ENCODE data around the gene ZSCAN21. TPM values are rescaled to one million over a fixed set of nuclear protein-coding genes. Genes with fewer than 3 reads are reported as not detected.

The ZSCAN21 gene
- total RNA-seq, 1 donor from 2014 or later: 11.1 TPM

- H3K36me3 Mint-ChIP-seq (ENCODE audit: low read depth, unreplicated experiment): peaks cover 37% of the 10 kb centered on the region
- no peak for FAIRE-seq
- DNase-seq (ENCODE audit: low read depth): no peak
Measured at GRCh38 chr7:100107890-100108289, 58.3 kb downstream of the ZSCAN21 start.

GRCh38 chr7:100109521-100110163 lies 60.1 kb downstream of the ZSCAN21 start:
- no peak for TF ChIP-seq EZH2 (IDR thresholded peaks at IDR 0.05; ENCODE audit: insufficient read depth, low read length)
- no peak for TF ChIP-seq CTCF (IDR thresholded peaks at IDR 0.05; ENCODE audit: insufficient read depth, low read depth, low read length)
- no peak overlapping the region for H3K27ac Mint-ChIP-seq (ENCODE audit: unreplicated experiment)
- H3K9me3 ChIP-seq (ENCODE audit: insufficient read depth, low read depth, low read length): no peaks in the 10 kb centered on the region
- no peak overlapping the region for H2AFZ ChIP-seq (ENCODE audit: low read depth, low read length)
- H3K4me1 ChIP-seq (ENCODE audit: insufficient read depth, low read length): no peaks in the 10 kb centered on the region
- no peak overlapping the region for H3K4me3 ChIP-seq (ENCODE audit: insufficient read depth, low read depth, low read length)
- H4K20me1 ChIP-seq (ENCODE audit: insufficient read depth, low read length): peaks cover 13% of the 10 kb centered on the region
- no peak overlapping the region for H3K4me2 ChIP-seq (ENCODE audit: low read length)
- H3K27me3 Mint-ChIP-seq (ENCODE audit: low read depth, unreplicated experiment): no peaks in the 10 kb centered on the region
- no peaks in the 10 kb centered on the region for H3K4me1 Mint-ChIP-seq (ENCODE audit: low read depth, unreplicated experiment)
- H3K9me3 Mint-ChIP-seq (ENCODE audit: unreplicated experiment): no peaks in the 10 kb centered on the region
- peaks cover 39% of the 10 kb centered on the region for H3K36me3 Mint-ChIP-seq (ENCODE audit: low read depth, unreplicated experiment)
- H3K4me3 Mint-ChIP-seq (ENCODE audit: unreplicated experiment): no peak overlapping the region
- no peaks in the 10 kb centered on the region for H3K79me2 ChIP-seq (ENCODE audit: insufficient read depth, low read length)
- DNase-seq (ENCODE audit: low read depth) (no peak), FAIRE-seq (no peak)
- H3K36me3 ChIP-seq (ENCODE audit: insufficient read depth, low read length): peaks cover 21% of the 10 kb centered on the region
- H3K9ac ChIP-seq (ENCODE audit: low read length): no peak overlapping the region
- H3K27ac ChIP-seq (ENCODE audit: low read depth, low read length): no peak overlapping the region
- H3K27me3 ChIP-seq (ENCODE audit: insufficient read depth, low read length): no peaks in the 10 kb centered on the region

More at GRCh38 chr7:100107890-100108289, 58.3 kb downstream of the ZSCAN21 start:
- Histone ChIP-seq H3K27ac (ENCODE audit: low read depth, low read length) (no peak overlapping the region), H3K27me3 (ENCODE audit: insufficient read depth, low read length) (no peaks in the 10 kb centered on the region), H3K4me1 (ENCODE audit: insufficient read depth, low read length) (peaks cover 2% of the 10 kb centered on the region), H3K9me3 (ENCODE audit: insufficient read depth, low read depth, low read length) (no peaks in the 10 kb centered on the region), H4K20me1 (ENCODE audit: insufficient read depth, low read length) (peaks cover 13% of the 10 kb centered on the region), H3K9ac (ENCODE audit: low read length) (no peak overlapping the region), H3K4me3 (ENCODE audit: insufficient read depth, low read depth, low read length) (no peak overlapping the region), H3K4me2 (ENCODE audit: low read length) (no peak overlapping the region), H2AFZ (ENCODE audit: low read depth, low read length) (no peak overlapping the region), H3K36me3 (ENCODE audit: insufficient read depth, low read length) (peaks cover 21% of the 10 kb centered on the region), H3K79me2 (ENCODE audit: insufficient read depth, low read length) (no peaks in the 10 kb centered on the region)
- H3K9me3 Mint-ChIP-seq (ENCODE audit: unreplicated experiment): no peaks in the 10 kb centered on the region
- TF ChIP-seq EZH2 (IDR thresholded peaks at IDR 0.05; ENCODE audit: insufficient read depth, low read length): no peak
- TF ChIP-seq CTCF (IDR thresholded peaks at IDR 0.05; ENCODE audit: insufficient read depth, low read depth, low read length): no peak
- peaks cover 6% of the 10 kb centered on the region for H3K4me1 Mint-ChIP-seq (ENCODE audit: low read depth, unreplicated experiment)
- H3K4me3 Mint-ChIP-seq (ENCODE audit: unreplicated experiment): no peak overlapping the region
- no peak overlapping the region for H3K27ac Mint-ChIP-seq (ENCODE audit: unreplicated experiment)
- no peaks in the 10 kb centered on the region for H3K27me3 Mint-ChIP-seq (ENCODE audit: low read depth, unreplicated experiment)

- H3K27ac ChIP-seq (ENCODE audit: low read depth, low read length): no peak overlapping the region
- no peak overlapping the region for H3K4me3 ChIP-seq (ENCODE audit: insufficient read depth, low read depth, low read length)
- H3K4me1 ChIP-seq (ENCODE audit: insufficient read depth, low read length): no peaks in the 10 kb centered on the region
- Mint-ChIP-seq H3K36me3 (ENCODE audit: low read depth, unreplicated experiment) (peaks cover 37% of the 10 kb centered on the region), H3K27ac (ENCODE audit: unreplicated experiment) (no peak overlapping the region), H3K4me1 (ENCODE audit: low read depth, unreplicated experiment) (no peaks in the 10 kb centered on the region), H3K4me3 (ENCODE audit: unreplicated experiment) (no peak overlapping the region), H3K9me3 (ENCODE audit: unreplicated experiment) (no peaks in the 10 kb centered on the region), H3K27me3 (ENCODE audit: low read depth, unreplicated experiment) (no peaks in the 10 kb centered on the region)
- no peak for TF ChIP-seq EZH2 (IDR thresholded peaks at IDR 0.05; ENCODE audit: insufficient read depth, low read length)
- TF ChIP-seq CTCF (IDR thresholded peaks at IDR 0.05; ENCODE audit: insufficient read depth, low read depth, low read length): no peak
- H2AFZ ChIP-seq (ENCODE audit: low read depth, low read length): no peak overlapping the region
- H3K9ac ChIP-seq (ENCODE audit: low read length): no peak overlapping the region
- H3K9me3 ChIP-seq (ENCODE audit: insufficient read depth, low read depth, low read length): no peaks in the 10 kb centered on the region
- H4K20me1 ChIP-seq (ENCODE audit: insufficient read depth, low read length): peaks cover 13% of the 10 kb centered on the region
- H3K36me3 ChIP-seq (ENCODE audit: insufficient read depth, low read length): peaks cover 17% of the 10 kb centered on the region
- no peak overlapping the region for H3K4me2 ChIP-seq (ENCODE audit: low read length)
- no peak for FAIRE-seq
- H3K27me3 ChIP-seq (ENCODE audit: insufficient read depth, low read length): no peaks in the 10 kb centered on the region
- H3K79me2 ChIP-seq (ENCODE audit: insufficient read depth, low read length): no peaks in the 10 kb centered on the region
- DNase-seq (ENCODE audit: low read depth): no peak
Measured at GRCh38 chr7:100111156-100111555, 61.6 kb downstream of the ZSCAN21 start.
